Mesenchymal stem cell (in vitro differentiated cells and primary cell): Measurements from ENCODE around the gene TMSB15C.

ENCODE experiments used
- DNase-seq: peaks from one replicate; pipeline ENCODE4 v3.0.0-alpha.2; 2013
- H2AFZ ChIP-seq: one replicate; pipeline ENCODE4 v1.6.1; 2013; ENCODE audit warnings: low read depth, mild to moderate bottlenecking, control low read depth, inconsistent platforms, low read length, moderate library complexity
- H2AK5ac ChIP-seq: 2 replicates; pipeline ENCODE4 v1.6.1; 2013; ENCODE audit warnings: low read length, moderate library complexity, mild to moderate bottlenecking, inconsistent platforms; ENCODE audit not compliant: severe bottlenecking
- H2BK120ac ChIP-seq: one replicate; pipeline ENCODE4 v1.6.1; 2013; ENCODE audit warnings: low read depth, mild to moderate bottlenecking, inconsistent platforms, low read length, moderate library complexity
- H2BK12ac ChIP-seq, 2 experiments: one replicate each; pipeline ENCODE4 v1.6.1; 2013; ENCODE audit warnings: inconsistent platforms in 2 of 2, low read length in 2 of 2, mild to moderate bottlenecking in 2 of 2, moderate library complexity in 2 of 2, control low read depth in 1 of 2
- H2BK15ac ChIP-seq: one replicate; pipeline ENCODE4 v1.6.1; 2013; ENCODE audit warnings: mild to moderate bottlenecking, low read depth, inconsistent platforms; ENCODE audit not compliant: poor library complexity, severe bottlenecking
- H2BK5ac ChIP-seq: 2 replicates; pipeline ENCODE4 v1.6.1; 2013; ENCODE audit warnings: low read depth, mild to moderate bottlenecking, low read length, control low read depth, inconsistent platforms; ENCODE audit not compliant: poor library complexity, severe bottlenecking
- H3K14ac ChIP-seq, 2 experiments: one replicate each; pipeline ENCODE4 v1.6.1; 2013; ENCODE audit warnings: inconsistent platforms in 2 of 2, low read length in 2 of 2, control low read depth in 1 of 2, mild to moderate bottlenecking in 1 of 2, moderate library complexity in 1 of 2
- H3K18ac ChIP-seq, 2 experiments: one replicate each; pipeline ENCODE4 v1.6.1; 2013; ENCODE audit warnings: inconsistent platforms in 2 of 2, low read length in 2 of 2, control low read depth in 1 of 2, low read depth in 1 of 2, mild to moderate bottlenecking in 1 of 2
- H3K23ac ChIP-seq, 2 experiments: one replicate each; pipeline ENCODE4 v1.6.1; 2013; ENCODE audit warnings: inconsistent platforms in 2 of 2, low read length in 2 of 2, mild to moderate bottlenecking in 2 of 2, moderate library complexity in 2 of 2, control low read depth in 1 of 2
- H3K27ac ChIP-seq: 2 replicates; pipeline ENCODE4 v1.5.1; 2013; ENCODE audit warnings: mild to moderate bottlenecking, moderate library complexity, low read length, control low read depth, inconsistent platforms; ENCODE audit not compliant: poor library complexity, severe bottlenecking
- H3K27me3 ChIP-seq, 2 experiments: 2 replicates each; pipeline versions ENCODE4 v1.6.1 to v1.7.0; 2013; ENCODE audit warnings: low read length in 2 of 2, mild to moderate bottlenecking in 2 of 2, moderate library complexity in 2 of 2, control low read depth in 1 of 2, inconsistent platforms in 1 of 2; ENCODE audit not compliant: control insufficient read depth in 1 of 2, insufficient read depth in 1 of 2
- H3K36me3 ChIP-seq, 2 experiments: 2 replicates each; pipeline versions ENCODE4 v1.6.1 to v1.7.0; 2013; ENCODE audit warnings: low read length in 2 of 2, control low read depth in 1 of 2, inconsistent platforms in 1 of 2, low read depth in 1 of 2, mild to moderate bottlenecking in 1 of 2; ENCODE audit not compliant: insufficient read depth in 2 of 2, control insufficient read depth in 1 of 2
- H3K4ac ChIP-seq, 2 experiments: one replicate each; pipeline ENCODE4 v1.6.1; 2013; ENCODE audit warnings: inconsistent platforms in 2 of 2, low read length in 2 of 2, mild to moderate bottlenecking in 2 of 2, moderate library complexity in 2 of 2, control low read depth in 1 of 2, low read depth in 1 of 2
- H3K4me1 ChIP-seq: 2 replicates; pipeline ENCODE4 v1.6.1; 2013; ENCODE audit warnings: low read depth, low read length, control low read depth; ENCODE audit not compliant: control insufficient read depth, insufficient read depth
- H3K4me2 ChIP-seq: 2 replicates; pipeline ENCODE4 v1.6.1; 2013; ENCODE audit warnings: low read length, mild to moderate bottlenecking, inconsistent platforms; ENCODE audit not compliant: poor library complexity, severe bottlenecking
- H3K4me3 ChIP-seq, 2 experiments: 2 replicates each; pipeline versions ENCODE4 v1.5.1 to v1.7.0; 2013; ENCODE audit warnings: low read length in 2 of 2, mild to moderate bottlenecking in 2 of 2, control low read depth in 1 of 2, low read depth in 1 of 2; ENCODE audit not compliant: insufficient read depth in 1 of 2
- H3K79me1 ChIP-seq: replicated peaks from 2 replicates; pipeline ENCODE4 v1.6.1; 2013; ENCODE audit warnings: mild to moderate bottlenecking, control low read depth, low read length, inconsistent platforms; ENCODE audit not compliant: poor library complexity, severe bottlenecking
- H3K9ac ChIP-seq: 2 replicates; pipeline ENCODE4 v1.7.0; 2013; ENCODE audit warnings: mild to moderate bottlenecking, low read length, moderate library complexity
- H3K9me3 ChIP-seq: 2 replicates; pipeline ENCODE4 v1.7.0; 2013; ENCODE audit warnings: mild to moderate bottlenecking, low read length; ENCODE audit not compliant: control insufficient read depth
- H4K8ac ChIP-seq: one replicate; pipeline ENCODE4 v1.6.1; 2013; ENCODE audit warnings: inconsistent platforms, mild to moderate bottlenecking, low read length, moderate library complexity
- H4K91ac ChIP-seq: one replicate; pipeline ENCODE4 v1.6.1; 2013; ENCODE audit warnings: mild to moderate bottlenecking, low read length, inconsistent platforms
- WGBS: methylation state at CpG from one replicate; pipeline ENCODE4 v1.1.7; 2013; ENCODE audit warnings: mixed read lengths; 5-methylcytosine and 5-hydroxymethylcytosine counted together

TMSB15C gene

GRCh38 chrX:104105330-104106262 lies 29.6 kb upstream of the TMSB15C start:
- Histone ChIP-seq H3K23ac (no peak overlapping the region), H2AFZ (no peak overlapping the region), H2AK5ac (no peak overlapping the region), H4K91ac (no peak overlapping the region), H3K9me3 (no peaks in the 10 kb centered on the region), H3K4me1 (no peaks in the 10 kb centered on the region), H3K4me3 (no peak overlapping the region), H2BK12ac (no peak overlapping the region), H3K27me3 (peaks cover 0 to 65% of the 10 kb centered on the region in 2 experiments), H2BK5ac (no peak overlapping the region), H3K79me1 (no peaks in the 10 kb centered on the region), H2BK15ac (no peak overlapping the region), H3K14ac (no peak overlapping the region), H3K27ac (no peak overlapping the region), H3K36me3 (peaks cover 0 to 4% of the 10 kb centered on the region in 2 experiments), H2BK120ac (no peak overlapping the region), H3K4me2 (no peak overlapping the region), H3K4ac (no peak overlapping the region), H3K9ac (no peak overlapping the region), H4K8ac (no peak overlapping the region), H3K18ac (no peak overlapping the region)
- no peak for DNase-seq
- 95% methylated on average over 4 of the region's 11 CpGs for WGBS

GRCh38 chrX:104104676-104105075 lies 28.6 kb upstream of the TMSB15C start:
- Histone ChIP-seq H3K9ac (no peak overlapping the region), H2BK12ac (no peak overlapping the region), H3K4ac (no peak overlapping the region), H2AFZ (no peak overlapping the region), H3K27me3 (peaks cover 0 to 60% of the 10 kb centered on the region in 2 experiments), H3K4me1 (no peaks in the 10 kb centered on the region), H2AK5ac (no peak overlapping the region), H3K4me3 (no peak overlapping the region), H3K36me3 (peaks cover 0 to 4% of the 10 kb centered on the region in 2 experiments), H4K8ac (no peak overlapping the region), H3K18ac (no peak overlapping the region), H3K9me3 (no peaks in the 10 kb centered on the region), H2BK120ac (no peak overlapping the region), H3K14ac (no peak overlapping the region), H2BK15ac (no peak overlapping the region), H3K4me2 (no peak overlapping the region), H3K27ac (no peak overlapping the region), H3K79me1 (no peaks in the 10 kb centered on the region), H4K91ac (no peak overlapping the region), H2BK5ac (no peak overlapping the region), H3K23ac (no peak overlapping the region)
- WGBS: 88% methylated on average over 10 of the region's 10 CpGs
- no peak for DNase-seq

- H2BK12ac ChIP-seq: no peak overlapping the region
- no peak overlapping the region for H2AK5ac ChIP-seq
- peak; percentile 0 for DNase-seq
- H3K23ac ChIP-seq: no peak overlapping the region
- no peak overlapping the region for H4K91ac ChIP-seq
- peaks cover 0 to 47% of the 10 kb centered on the region in 2 experiments for H3K27me3 ChIP-seq
- H3K27ac ChIP-seq: no peak overlapping the region
- H3K4me2 ChIP-seq: no peak overlapping the region
- H2AFZ ChIP-seq: no peak overlapping the region
- no peak overlapping the region for H3K4ac ChIP-seq
- no peak overlapping the region for H2BK15ac ChIP-seq
- no peak overlapping the region for H4K8ac ChIP-seq
- H3K4me1 ChIP-seq: no peaks in the 10 kb centered on the region
- no peak overlapping the region for H2BK120ac ChIP-seq
- no peaks in the 10 kb centered on the region for H3K79me1 ChIP-seq
- H3K14ac ChIP-seq: no peak overlapping the region
- H2BK5ac ChIP-seq: no peak overlapping the region
- no peaks in the 10 kb centered on the region for H3K36me3 ChIP-seq
- H3K9me3 ChIP-seq: no peaks in the 10 kb centered on the region
- H3K4me3 ChIP-seq: no peak overlapping the region
- no peak overlapping the region for H3K9ac ChIP-seq
- H3K18ac ChIP-seq: no peak overlapping the region
These were observed 22.9 kb upstream of the TMSB15C start for GRCh38 chrX:104098919-104099318.

DNA sequence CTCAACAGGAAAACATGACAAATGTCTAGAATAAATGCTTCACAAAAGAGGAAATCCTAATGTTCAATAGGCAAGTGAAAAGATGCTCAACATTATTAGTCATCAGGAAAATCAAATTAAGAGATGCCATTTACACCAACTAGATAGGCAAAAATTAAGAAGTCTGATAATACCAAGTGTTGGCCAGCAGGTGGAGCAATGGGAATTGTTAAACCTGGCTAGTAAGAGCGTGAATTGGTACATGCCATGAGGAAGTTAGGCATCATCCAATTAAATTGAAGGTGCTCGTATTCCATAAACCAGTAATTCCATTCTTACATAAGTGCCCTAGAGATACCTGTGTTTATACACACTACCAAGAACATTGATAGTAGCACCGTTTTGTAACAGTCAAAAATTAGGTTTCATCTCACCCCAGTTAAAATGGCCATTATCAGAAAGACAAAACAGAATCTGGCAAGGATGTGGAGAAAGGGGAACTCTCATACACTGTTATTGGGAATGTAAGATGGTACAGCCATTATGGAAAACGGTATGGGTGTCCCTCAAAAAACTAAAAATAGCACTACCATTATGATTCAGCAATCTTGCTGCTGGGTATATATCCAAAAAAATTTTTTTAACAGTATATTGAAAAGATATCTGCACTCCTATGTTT lies 22.2 kb upstream of the TMSB15C start:
- H3K27me3 ChIP-seq: peaks cover 0 to 48% of the 10 kb centered on the region in 2 experiments
- H4K8ac ChIP-seq: no peak overlapping the region
- no peaks in the 10 kb centered on the region for H3K79me1 ChIP-seq
- H2AK5ac ChIP-seq: no peak overlapping the region
- no peak overlapping the region for H3K27ac ChIP-seq
- H4K91ac ChIP-seq: no peak overlapping the region
- no peak overlapping the region for H2BK5ac ChIP-seq
- H3K4me2 ChIP-seq: no peak overlapping the region
- H3K9ac ChIP-seq: no peak overlapping the region
- WGBS: no CpG with 5 or more reads among the region's 4 CpGs
- H3K4me3 ChIP-seq: no peak overlapping the region
- H2AFZ ChIP-seq: no peak overlapping the region
- H3K36me3 ChIP-seq: no peaks in the 10 kb centered on the region
- no peak overlapping the region for H2BK120ac ChIP-seq
- DNase-seq: peak; percentile 76
- H3K4ac ChIP-seq: no peak overlapping the region
- H3K4me1 ChIP-seq: no peaks in the 10 kb centered on the region
- H2BK12ac ChIP-seq: no peak overlapping the region
- no peak overlapping the region for H3K18ac ChIP-seq
- H3K9me3 ChIP-seq: no peaks in the 10 kb centered on the region
- no peak overlapping the region for H3K14ac ChIP-seq
- no peak overlapping the region for H3K23ac ChIP-seq
- H2BK15ac ChIP-seq: no peak overlapping the region
